GM10248 (cell line): ENCODE measurements around the gene ZNF487.
A peak's percentile ranks its signal among the peaks of the same experiment; 100 is the strongest.
"Not testable (repeated sequence)": the region's sequence is repeated elsewhere in the genome, so short reads cannot be mapped to it uniquely, and the experiment has no call there.

ENCODE experiments used
- CTCF ChIA-PET: fragments of 300-600 bp; sonication (Branson Sonifier 250); formaldehyde crosslinking; extraction: SDS; loops from one replicate; lab custom pipeline; 2021; ENCODE audit warnings: antibody characterized with exemption; lab: Yijun Ruan, JAX
- POLR2A ChIA-PET: fragments of 350-650 bp; sonication (Branson Sonifier 250); formaldehyde crosslinking; extraction: SDS; loops from one replicate; lab custom pipeline; 2020; ENCODE audit warnings: antibody characterized with exemption; lab: Yijun Ruan, JAX
- DNase-seq: peaks from one replicate; pipeline ENCODE4 v3.0.0; 2012; ENCODE audit errors: extremely low spot score
- TF ChIP-seq, protein P1 (sequence below): IDR thresholded peaks from 2 replicates; pipeline ENCODE4 v1.5.1; 2012; ENCODE audit warnings: mild to moderate bottlenecking, low read depth; ENCODE audit errors: extremely low read depth, missing control alignments, control extremely low read depth

Gene ZNF487

DNA sequence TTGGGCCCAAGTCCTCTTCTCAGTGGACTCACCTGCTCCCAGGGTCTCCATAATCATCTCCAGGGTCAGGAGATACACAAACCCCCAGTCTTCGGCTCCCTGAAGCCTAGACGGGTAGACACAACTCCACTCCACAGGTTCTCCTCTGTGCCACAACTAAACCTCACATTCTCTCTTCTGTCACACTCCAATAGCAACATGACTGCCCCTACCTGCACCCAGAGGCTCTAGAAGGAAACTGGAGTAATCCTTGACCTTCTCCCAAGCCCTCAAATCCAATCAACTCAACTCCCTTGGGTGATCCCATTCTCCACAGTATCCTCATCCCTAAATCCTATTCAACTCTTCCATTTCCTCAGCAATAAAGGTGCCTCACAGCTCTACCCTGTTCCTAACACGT lies 44.2 kb upstream of the ZNF487 start:
- POLR2A ChIA-PET, result no interaction called here
- TF ChIP-seq, protein P1, sequence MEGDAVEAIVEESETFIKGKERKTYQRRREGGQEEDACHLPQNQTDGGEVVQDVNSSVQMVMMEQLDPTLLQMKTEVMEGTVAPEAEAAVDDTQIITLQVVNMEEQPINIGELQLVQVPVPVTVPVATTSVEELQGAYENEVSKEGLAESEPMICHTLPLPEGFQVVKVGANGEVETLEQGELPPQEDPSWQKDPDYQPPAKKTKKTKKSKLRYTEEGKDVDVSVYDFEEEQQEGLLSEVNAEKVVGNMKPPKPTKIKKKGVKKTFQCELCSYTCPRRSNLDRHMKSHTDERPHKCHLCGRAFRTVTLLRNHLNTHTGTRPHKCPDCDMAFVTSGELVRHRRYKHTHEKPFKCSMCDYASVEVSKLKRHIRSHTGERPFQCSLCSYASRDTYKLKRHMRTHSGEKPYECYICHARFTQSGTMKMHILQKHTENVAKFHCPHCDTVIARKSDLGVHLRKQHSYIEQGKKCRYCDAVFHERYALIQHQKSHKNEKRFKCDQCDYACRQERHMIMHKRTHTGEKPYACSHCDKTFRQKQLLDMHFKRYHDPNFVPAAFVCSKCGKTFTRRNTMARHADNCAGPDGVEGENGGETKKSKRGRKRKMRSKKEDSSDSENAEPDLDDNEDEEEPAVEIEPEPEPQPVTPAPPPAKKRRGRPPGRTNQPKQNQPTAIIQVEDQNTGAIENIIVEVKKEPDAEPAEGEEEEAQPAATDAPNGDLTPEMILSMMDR, result no peak
- DNase-seq, result no peak
- CTCF ChIA-PET, result no interaction called here

DNA sequence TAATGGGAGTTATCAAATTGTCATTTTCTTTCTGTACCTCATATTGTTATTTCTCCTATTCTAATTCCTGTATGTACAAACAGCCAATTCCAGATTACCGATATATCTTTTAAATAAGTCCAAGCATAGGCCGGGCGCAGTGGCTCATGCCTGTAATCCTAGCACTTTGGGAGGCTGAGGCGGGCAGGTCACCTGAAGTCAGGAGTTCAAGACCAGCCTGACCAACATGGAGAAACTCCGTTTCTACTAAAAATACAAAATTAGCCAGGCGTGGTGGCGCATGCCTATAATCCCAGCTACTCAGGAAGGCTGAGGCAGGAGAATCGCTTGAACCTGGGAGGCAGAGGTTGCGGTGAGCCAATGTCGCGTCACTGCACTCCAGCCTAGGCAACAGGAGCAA lies 43.7 kb upstream of the ZNF487 start:
- POLR2A ChIA-PET, DNase-seq, CTCF ChIA-PET: not testable (repeated sequence)

DNA sequence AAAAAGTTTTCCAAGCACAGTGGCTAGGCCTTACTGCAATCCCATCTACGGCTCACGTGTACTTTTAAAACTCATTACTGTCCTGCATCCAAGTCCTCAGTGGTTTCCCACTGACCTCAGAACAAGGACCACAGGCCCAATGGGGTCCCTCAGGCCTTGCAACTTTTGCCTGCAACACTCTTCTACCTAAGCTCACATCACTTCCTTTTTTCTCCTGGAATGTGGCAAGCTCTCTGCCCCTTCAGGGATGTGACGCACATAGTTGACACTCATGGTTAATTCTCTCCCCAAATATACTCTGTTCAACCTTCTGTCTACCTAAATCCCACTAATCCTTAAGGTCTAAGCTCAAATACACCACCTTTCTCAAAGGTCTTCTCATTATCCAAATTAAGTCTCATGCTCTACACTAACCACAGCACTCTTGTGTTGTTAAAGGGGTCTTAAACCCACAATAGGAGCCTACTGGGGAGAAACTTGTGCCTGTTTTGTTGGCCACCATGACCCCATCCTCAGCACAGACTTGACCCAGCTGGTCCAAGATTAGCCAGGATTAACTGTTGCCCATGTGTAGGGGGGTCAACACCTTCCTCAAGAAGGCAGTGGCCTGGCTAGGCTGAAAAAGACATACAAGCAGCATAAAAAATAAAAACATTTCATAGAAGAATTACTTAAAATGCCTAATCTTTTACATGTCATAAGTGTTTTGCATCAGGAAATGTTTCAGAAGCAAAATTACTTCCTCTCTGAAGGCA lies 43.1 kb upstream of the ZNF487 start:
- ChIA-PET CTCF (no interaction called here), POLR2A (interaction anchor here (1.1 kb wide), 1 partner anchor 12 kb away, joined by 3 read pairs; no protein-coding TSS in a partner anchor)
- TF ChIP-seq, protein P1, result no peak
- DNase-seq, result no peak

DNA sequence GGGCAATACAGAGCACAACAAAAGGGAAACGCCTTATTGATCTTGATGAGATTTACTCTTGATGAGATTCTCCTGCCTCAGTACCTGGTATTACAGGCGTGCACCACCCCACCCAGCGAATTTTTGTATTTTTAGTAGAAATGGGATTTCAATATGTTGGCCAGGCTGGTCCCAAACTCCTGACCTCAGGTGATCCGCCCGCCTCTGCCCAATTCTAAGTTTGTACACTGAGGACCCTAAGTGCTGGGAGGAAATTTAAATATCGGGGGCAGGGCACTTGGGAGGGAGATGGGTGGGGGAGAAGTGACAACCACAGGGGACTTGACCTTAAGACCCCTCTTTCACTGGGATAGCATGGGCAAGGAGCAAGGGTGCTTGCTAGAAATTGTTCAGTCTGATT lies 42.0 kb upstream of the ZNF487 start:
- TF ChIP-seq, protein P1, result no peak
- ChIA-PET CTCF (interaction anchor here (1.0 to 1.7 kb wide), 3 partner anchors 9 to 24 kb away, joined by 3 to 4 read pairs (median 3); partner anchors contain the start of gene FXYD4), POLR2A (interaction anchor here (1.1 kb wide), 1 partner anchor 13 kb away, joined by 3 read pairs; no protein-coding TSS in a partner anchor)
- DNase-seq, result no peak

DNA sequence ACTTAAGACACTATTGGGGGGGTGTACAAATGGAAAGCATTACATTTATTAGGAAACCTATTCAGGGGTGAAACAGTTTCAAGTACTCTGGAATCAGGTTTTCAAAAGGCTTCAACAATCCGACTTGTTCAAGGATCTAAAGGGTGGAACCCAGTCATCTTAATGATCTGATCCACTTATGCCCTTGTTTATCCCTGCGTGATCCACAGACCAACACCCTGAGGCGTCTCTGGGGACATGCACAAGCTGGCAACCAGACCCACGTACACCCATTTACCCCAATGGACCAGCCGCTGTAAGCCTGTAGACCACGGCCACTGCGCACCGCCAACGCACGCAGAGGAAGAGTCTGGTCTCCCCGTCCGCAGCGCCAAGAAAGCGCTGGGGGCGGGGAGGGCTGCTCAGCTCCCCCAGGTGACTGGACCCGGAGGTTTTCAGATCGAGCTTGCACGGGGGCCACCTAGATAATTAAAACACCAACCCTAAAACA lies 41.3 kb upstream of the ZNF487 start:
- ChIA-PET CTCF (interaction anchor here (1.0 to 1.7 kb wide), 5 partner anchors 10 to 25 kb away, joined by 3 to 4 read pairs (median 3); partner anchors contain the start of gene FXYD4), POLR2A (interaction anchor here (1.1 kb wide), 1 partner anchor 12 kb away, joined by 8 read pairs; no protein-coding TSS in a partner anchor)
- no peak for DNase-seq
- TF ChIP-seq, protein P1, result no peak

DNA sequence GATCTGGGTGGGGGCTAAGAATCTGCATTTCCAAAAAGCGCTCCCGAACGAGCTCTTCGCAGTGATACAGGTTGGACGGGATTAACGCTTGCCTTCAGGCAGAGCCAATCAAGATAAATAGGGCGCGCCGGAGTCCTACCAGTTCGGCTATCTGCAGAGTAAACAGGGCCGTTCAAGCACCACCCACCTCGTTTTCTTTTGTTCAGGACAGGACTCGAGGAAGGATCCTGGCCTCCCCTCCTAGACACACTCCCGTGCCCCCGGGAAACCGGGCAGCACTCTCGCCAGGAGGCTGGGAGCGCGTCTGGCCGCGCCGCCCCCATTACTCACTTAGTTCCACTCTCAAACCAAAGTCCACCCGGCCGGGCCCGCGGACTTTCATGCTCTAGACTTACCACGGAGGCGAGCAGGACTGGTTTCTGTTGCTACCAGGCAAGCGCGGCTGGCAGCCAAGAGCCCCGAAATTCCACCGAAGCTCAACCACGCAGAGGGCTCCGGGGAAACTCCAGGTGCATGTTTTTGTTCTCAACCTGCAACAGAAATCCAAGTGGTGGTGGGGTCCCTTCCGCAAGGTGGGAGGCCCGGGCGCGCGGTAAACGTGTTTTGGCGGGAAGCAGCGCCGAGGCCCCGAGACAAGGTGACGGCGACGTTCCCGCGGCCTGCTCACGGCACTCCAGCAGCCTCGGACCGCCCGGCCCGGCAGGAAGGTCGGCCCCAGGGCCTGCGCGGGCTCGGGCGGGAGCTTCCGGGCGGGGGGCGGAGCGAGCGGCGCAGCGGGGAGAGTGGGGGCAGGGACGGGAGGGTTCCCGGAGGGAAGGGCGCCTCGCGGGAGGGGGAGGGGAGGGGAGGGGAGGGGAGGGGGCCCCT lies 40.6 kb upstream of the ZNF487 start:
- TF ChIP-seq, protein P1, result no peak
- POLR2A ChIA-PET, result interaction anchor here (0.6 to 1.2 kb wide), 4 partner anchors 10 to 39 kb away, joined by 3 to 8 read pairs (median 4); partner anchors contain the start of gene HNRNPF
- peak; percentile 85 for DNase-seq
- CTCF ChIA-PET, result interaction anchor here (1.2 to 1.7 kb wide), 4 partner anchors 9 to 18 kb away, joined by 3 to 4 read pairs (median 3); no protein-coding TSS in a partner anchor
